ENCODE data around the gene CPLANE1. TPM values are rescaled to one million over a fixed set of nuclear protein-coding genes. Genes with fewer than 3 reads are reported as not detected.

Gene CPLANE1
- total and polyA plus RNA-seq, 2 donors from 2014 or later, result 3.7 to 23.3 TPM

GRCh38 chr5:37111426-37112382, 137.5 kb downstream of the CPLANE1 start:
- DNase-seq (no peak), FAIRE-seq (no peak)
- H3K4me3 ChIP-seq (ENCODE audit: low read length in 3 of 3), result no peak overlapping the region
- no peaks in the 10 kb centered on the region for H3K9me3 ChIP-seq (ENCODE audit: control insufficient read depth in 2 of 3, insufficient read depth in 1 of 3, low read length in 3 of 3)
- no peak for TF ChIP-seq CTCF (IDR thresholded peaks at IDR 0.05; ENCODE audit: borderline replicate concordance, extremely low read depth, insufficient read depth)
- intact Hi-C loops (cut with DNase I), result no loop called here
- H3K9ac ChIP-seq (ENCODE audit: low read length in 3 of 3), result no peak overlapping the region
- no peaks in the 10 kb centered on the region for H3K27me3 ChIP-seq (ENCODE audit: control insufficient read depth, insufficient read depth, low read length)
- H3K27ac ChIP-seq (ENCODE audit: low read depth in 2 of 2, low read length in 2 of 2), result no peak overlapping the region
- peaks cover 3 to 48% (median 10%) of the 10 kb centered on the region in 3 donors for H3K36me3 ChIP-seq (ENCODE audit: control insufficient read depth in 2 of 3, insufficient read depth in 3 of 3, low read length in 3 of 3)
- H3K4me1 ChIP-seq (ENCODE audit: control insufficient read depth in 2 of 3, insufficient read depth in 2 of 3, low read depth in 1 of 3, low read length in 3 of 3), result no peaks in the 10 kb centered on the region

DNA sequence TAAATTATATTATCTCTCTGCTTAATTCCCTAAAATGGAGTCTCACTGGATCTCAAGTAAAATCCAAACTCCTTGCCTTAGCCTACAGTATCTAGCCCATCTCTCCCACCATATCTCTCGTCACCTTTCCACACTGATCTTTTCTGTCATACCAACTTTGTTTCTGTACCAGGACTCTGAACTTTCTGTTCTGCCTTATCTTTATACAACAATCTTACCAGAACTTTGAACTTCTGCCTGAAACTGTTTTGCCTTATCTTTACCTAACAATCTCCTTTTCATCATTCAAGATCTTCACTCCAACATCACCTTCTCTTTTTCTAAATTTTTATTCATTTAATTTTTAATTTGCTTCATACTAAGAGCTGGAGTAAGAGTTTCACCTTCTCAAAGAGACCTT, 139.0 kb downstream of the CPLANE1 start:
- no peak for TF ChIP-seq CTCF (IDR thresholded peaks at IDR 0.05; ENCODE audit: borderline replicate concordance, extremely low read depth, insufficient read depth)
- intact Hi-C loops (cut with DNase I), result no loop called here
- H3K4me3 ChIP-seq (ENCODE audit: low read length in 3 of 3), result no peak overlapping the region
- FAIRE-seq, result no peak
- no peak overlapping the region for H3K9ac ChIP-seq (ENCODE audit: low read length in 3 of 3)
- no peak for DNase-seq
- H3K27me3 ChIP-seq (ENCODE audit: control insufficient read depth, insufficient read depth, low read length), result no peaks in the 10 kb centered on the region
- H3K27ac ChIP-seq (ENCODE audit: low read depth in 2 of 2, low read length in 2 of 2), result no peak overlapping the region
- H3K9me3 ChIP-seq (ENCODE audit: control insufficient read depth in 2 of 3, insufficient read depth in 1 of 3, low read length in 3 of 3), result no peaks in the 10 kb centered on the region
- peaks cover 3 to 48% (median 9%) of the 10 kb centered on the region in 3 donors for H3K36me3 ChIP-seq (ENCODE audit: control insufficient read depth in 2 of 3, insufficient read depth in 3 of 3, low read length in 3 of 3)
- H3K4me1 ChIP-seq (ENCODE audit: control insufficient read depth in 2 of 3, insufficient read depth in 2 of 3, low read depth in 1 of 3, low read length in 3 of 3), result no peaks in the 10 kb centered on the region

GRCh38 chr5:37109338-37109737, 139.8 kb downstream of the CPLANE1 start:
- DNase-seq, result no peak
- Histone ChIP-seq H3K9me3 (ENCODE audit: control insufficient read depth in 2 of 3, insufficient read depth in 1 of 3, low read length in 3 of 3) (no peaks in the 10 kb centered on the region), H3K27ac (ENCODE audit: low read depth in 2 of 2, low read length in 2 of 2) (no peak overlapping the region), H3K4me3 (ENCODE audit: low read length in 3 of 3) (no peak overlapping the region), H3K36me3 (ENCODE audit: control insufficient read depth in 2 of 3, insufficient read depth in 3 of 3, low read length in 3 of 3) (peaks cover 6 to 41% (median 8%) of the 10 kb centered on the region in 3 donors), H3K4me1 (ENCODE audit: control insufficient read depth in 2 of 3, insufficient read depth in 2 of 3, low read depth in 1 of 3, low read length in 3 of 3) (no peaks in the 10 kb centered on the region), H3K9ac (ENCODE audit: low read length in 3 of 3) (no peak overlapping the region), H3K27me3 (ENCODE audit: control insufficient read depth, insufficient read depth, low read length) (no peaks in the 10 kb centered on the region)
- no peak for TF ChIP-seq CTCF (IDR thresholded peaks at IDR 0.05; ENCODE audit: borderline replicate concordance, extremely low read depth, insufficient read depth)
- no peak for FAIRE-seq
- intact Hi-C loops (cut with DNase I), result no loop called here

Measured in kidney (tissue), 14 donors.